Endodermal cell (in vitro differentiated cells): ENCODE data around the gene IFT88. TPM values are rescaled to one million over a fixed set of nuclear protein-coding genes. Genes with fewer than 3 reads are reported as not detected.

ENCODE experiments used
- DNase-seq: peaks from one replicate; pipeline ENCODE4 v3.0.0-alpha.2; 2017
- H3K27ac ChIP-seq: 2 replicates; pipeline ENCODE4 v1.5.1; 2013; ENCODE audit warnings: mild to moderate bottlenecking, low read depth, low read length, moderate library complexity
- H3K27me3 ChIP-seq: 2 replicates; pipeline ENCODE4 v1.6.1; 2013; ENCODE audit warnings: mild to moderate bottlenecking, low read length, moderate library complexity; ENCODE audit not compliant: insufficient read depth, control insufficient read depth, poor library complexity, severe bottlenecking
- H3K36me3 ChIP-seq: 2 replicates; pipeline ENCODE4 v1.7.0; 2013; ENCODE audit warnings: mild to moderate bottlenecking, low read length, moderate library complexity; ENCODE audit not compliant: control insufficient read depth, insufficient read depth
- H3K4me1 ChIP-seq: one replicate; pipeline ENCODE4 v1.7.0; 2013; ENCODE audit warnings: low read length; ENCODE audit not compliant: control insufficient read depth, insufficient read depth
- H3K4me3 ChIP-seq: 2 replicates; pipeline ENCODE4 v1.5.1; 2013; ENCODE audit warnings: mild to moderate bottlenecking, low read length, moderate library complexity
- H3K9ac ChIP-seq: 2 replicates; pipeline ENCODE4 v1.6.1; 2013; ENCODE audit warnings: mild to moderate bottlenecking, low read length, moderate library complexity; ENCODE audit not compliant: poor library complexity, severe bottlenecking; ENCODE audit errors: extremely low read depth
- H3K9me3 ChIP-seq: 2 replicates; pipeline ENCODE4 v1.6.1; 2013; ENCODE audit warnings: mild to moderate bottlenecking, low read length, moderate library complexity; ENCODE audit not compliant: control insufficient read depth
- H3K27ac Mint-ChIP-seq: 2 replicates; pipeline ENCODE4 v1.8.0; 2020; ENCODE audit warnings: mixed read lengths
- H3K27me3 Mint-ChIP-seq: 2 replicates; pipeline ENCODE4 v1.8.0; 2021; ENCODE audit warnings: mild to moderate bottlenecking, mixed read lengths; ENCODE audit not compliant: insufficient read depth
- H3K36me3 Mint-ChIP-seq: 2 replicates; pipeline ENCODE4 v1.8.0; 2020; ENCODE audit warnings: low read depth, mixed read lengths
- H3K4me1 Mint-ChIP-seq: 2 replicates; pipeline ENCODE4 v1.8.0; 2020; ENCODE audit warnings: mixed read lengths
- H3K4me3 Mint-ChIP-seq: 2 replicates; pipeline ENCODE4 v1.8.0; 2020; ENCODE audit warnings: mild to moderate bottlenecking, moderate library complexity, mixed read lengths
- H3K9me3 Mint-ChIP-seq: 2 replicates; pipeline ENCODE4 v1.8.0; 2020; ENCODE audit warnings: mild to moderate bottlenecking, mixed read lengths
- CTCF ChIP-seq: fragments of 200-600 bp; sonication (generic); conservative IDR thresholded peaks from 2 replicates; pipeline ENCODE4 v1.5.0; 2021; ENCODE audit warnings: antibody characterized with exemption, mild to moderate bottlenecking
- WGBS, 2 experiments: methylation state at CpG; one replicate each; pipeline versions ENCODE4 v1.1.5 to v1.1.7; 2013; ENCODE audit warnings: missing lambda C conversion rate in 2 of 2, mixed read lengths in 1 of 2; ENCODE audit not compliant: insufficient coverage in 1 of 2, insufficient read length in 1 of 2; 5-methylcytosine and 5-hydroxymethylcytosine counted together
- total RNA-seq, 2 donors: library from RNA; stranded (reverse); fragmentation: NEBNext Ultra II Directional in 1 of 2; extraction: Animal tissue kit (Norgen Biotek cat#: 25700) in 1 of 2; gene quantifications; 2 replicates in 1 of 2; 3 replicates in 1 of 2; pipeline ENCODE4 v1.2.1, GENCODE V29; 2021

Gene IFT88
- total RNA-seq, 2 donors from 2014 or later, result 15.2 to 18.7 TPM

- WGBS, 2 experiments, result 78 to 88% methylated on average over 5 of the region's 5 CpGs
These were observed 5.2 kb upstream of the IFT88 start for GRCh38 chr13:20561741-20562140.

GRCh38 chr13:20565115-20565736, 1.7 kb upstream of the IFT88 start:
- Histone ChIP-seq H3K27ac (no peak overlapping the region), H3K4me3 (no peak overlapping the region), H3K36me3 (no peaks in the 10 kb centered on the region), H3K27me3 (no peaks in the 10 kb centered on the region), H3K9ac (no peak overlapping the region), H3K9me3 (peaks cover 22% of the 10 kb centered on the region), H3K4me1 (no peaks in the 10 kb centered on the region)
- no peak for TF ChIP-seq CTCF
- peaks cover 6% of the 10 kb centered on the region for H3K27me3 Mint-ChIP-seq
- no peak for DNase-seq
- WGBS, 2 experiments, result 95 to 97% methylated on average over 9 to 11 of the region's 11 CpGs
- H3K36me3 Mint-ChIP-seq, result peaks cover 11% of the 10 kb centered on the region
- H3K9me3 Mint-ChIP-seq, result peaks cover 20% of the 10 kb centered on the region
- H3K4me3 Mint-ChIP-seq, result peak overlapping the region; percentile 84
- H3K27ac Mint-ChIP-seq, result no peak overlapping the region
- peaks cover 7% of the 10 kb centered on the region for H3K4me1 Mint-ChIP-seq

More at GRCh38 chr13:20561741-20562140, 5.2 kb upstream of the IFT88 start:
- peaks cover 3% of the 10 kb centered on the region for H3K36me3 Mint-ChIP-seq
- H3K4me3 Mint-ChIP-seq, result no peak overlapping the region
- peaks cover 2% of the 10 kb centered on the region for H3K4me1 Mint-ChIP-seq
- H3K36me3 ChIP-seq, result no peaks in the 10 kb centered on the region
- DNase-seq, result no peak
- H3K9me3 Mint-ChIP-seq, result peaks cover 16% of the 10 kb centered on the region
- H3K27me3 ChIP-seq, result no peaks in the 10 kb centered on the region
- H3K9ac ChIP-seq, result no peak overlapping the region
- H3K9me3 ChIP-seq, result peaks cover 22% of the 10 kb centered on the region
- no peak overlapping the region for H3K27ac ChIP-seq
- no peak overlapping the region for H3K4me3 ChIP-seq
- TF ChIP-seq CTCF, result no peak
- no peaks in the 10 kb centered on the region for H3K4me1 ChIP-seq
- H3K27me3 Mint-ChIP-seq, result peaks cover 8% of the 10 kb centered on the region
- H3K27ac Mint-ChIP-seq, result no peak overlapping the region

- Histone ChIP-seq H3K36me3 (no peaks in the 10 kb centered on the region), H3K4me1 (no peaks in the 10 kb centered on the region), H3K27ac (peak overlapping the region; percentile 92), H3K9me3 (peaks cover 22% of the 10 kb centered on the region), H3K9ac (peak overlapping the region; percentile 62), H3K27me3 (no peaks in the 10 kb centered on the region), H3K4me3 (peak overlapping the region; percentile 89)
- H3K36me3 Mint-ChIP-seq, result peaks cover 15% of the 10 kb centered on the region
- WGBS, 2 experiments, result 10 to 18% methylated on average over 10 to 19 of the region's 21 CpGs
- H3K9me3 Mint-ChIP-seq, result peaks cover 21% of the 10 kb centered on the region
- no peak for DNase-seq
- H3K27me3 Mint-ChIP-seq, result peaks cover 6% of the 10 kb centered on the region
- peak overlapping the region; percentile 84 for H3K4me3 Mint-ChIP-seq
- H3K27ac Mint-ChIP-seq, result peak overlapping the region; percentile 91
- H3K4me1 Mint-ChIP-seq, result peaks cover 7% of the 10 kb centered on the region
- TF ChIP-seq CTCF, result no peak
These were observed 474 bp upstream of the IFT88 start for GRCh38 chr13:20566468-20566897.
